Effector memory CD8-positive, alpha-beta T cell (primary cell): Measurements from ENCODE around the gene ERVW-1.
"Not testable (repeated sequence)": the region's sequence is repeated elsewhere in the genome, so short reads cannot be mapped to it uniquely, and the experiment has no call there.

Experiments used
- ATAC-seq: fragments of 150-1000 bp; cut with Tn5 transposase; replicated peaks from 2 replicates; pipeline ENCODE4 v1.10.0; 2021; ENCODE audit warnings: mild to moderate bottlenecking, moderate library complexity
- DNase-seq, 3 experiments: peaks; one replicate each; pipeline ENCODE4 v3.0.0; 2021
- H3K27ac Mint-ChIP-seq, 2 donors: one replicate each; pipeline ENCODE4 v1.8.0; 2022; ENCODE audit warnings: mild to moderate bottlenecking in 2 of 2, mixed read lengths in 2 of 2, moderate library complexity in 2 of 2
- H3K27me3 Mint-ChIP-seq, 2 donors: one replicate each; pipeline ENCODE4 v1.8.0; 2022; ENCODE audit warnings: mixed read lengths in 2 of 2
- H3K36me3 Mint-ChIP-seq: one replicate; pipeline ENCODE4 v1.8.0; 2022; ENCODE audit warnings: mild to moderate bottlenecking, moderate library complexity, mixed read lengths; ENCODE audit not compliant: insufficient read depth
- H3K4me1 Mint-ChIP-seq, 2 donors: one replicate each; pipeline ENCODE4 v1.8.0; 2022; ENCODE audit warnings: low read depth in 2 of 2, mixed read lengths in 2 of 2
- H3K4me3 Mint-ChIP-seq, 2 donors: one replicate each; pipeline ENCODE4 v1.8.0; 2022; ENCODE audit warnings: mild to moderate bottlenecking in 2 of 2, mixed read lengths in 2 of 2, moderate library complexity in 2 of 2
- H3K9me3 Mint-ChIP-seq, 2 donors: one replicate each; pipeline ENCODE4 v1.8.0; 2022; ENCODE audit warnings: mixed read lengths in 2 of 2
- total RNA-seq, 9 experiments: gene quantifications; one replicate each; lab custom pipeline; 2026; lab: John Stamatoyannopoulos, UW

ERVW-1 gene
- total RNA-seq: 0 to 0.21 (median 0) reads per million in 9 experiments

DNA sequence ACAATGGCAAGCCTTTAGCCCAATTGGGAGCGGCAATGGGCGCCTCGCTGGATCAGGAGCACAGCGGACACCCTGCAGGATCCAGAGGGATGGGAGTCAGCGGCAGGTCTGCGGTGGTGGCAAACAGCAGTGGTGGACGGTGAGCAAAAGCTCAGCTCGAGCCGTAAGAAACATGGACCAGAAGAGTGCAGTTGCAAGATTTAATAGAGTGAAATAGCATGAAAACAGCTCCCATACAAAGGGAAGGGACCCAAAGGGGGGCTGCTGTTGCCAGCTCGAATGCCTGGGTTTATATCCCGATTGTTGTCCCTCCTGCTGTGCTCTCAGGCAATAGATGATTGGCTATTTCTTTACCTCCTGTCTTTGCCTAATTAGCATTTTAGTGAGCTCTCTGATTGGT, at the start of gene ERVW-1:
Gene ERVW-1 (minus strand): TSS at position 266 of the 400 bp plus-strand sequence. CDS start 7,565 bp downstream, outside the sequence.
- not testable (repeated sequence) for H3K9me3 Mint-ChIP-seq, H3K4me3 Mint-ChIP-seq, H3K27me3 Mint-ChIP-seq, H3K4me1 Mint-ChIP-seq, H3K36me3 Mint-ChIP-seq, DNase-seq, ATAC-seq
- H3K27ac Mint-ChIP-seq: peak within 1 kb of the TSS in 1 of 2 donors; percentile 65

DNA sequence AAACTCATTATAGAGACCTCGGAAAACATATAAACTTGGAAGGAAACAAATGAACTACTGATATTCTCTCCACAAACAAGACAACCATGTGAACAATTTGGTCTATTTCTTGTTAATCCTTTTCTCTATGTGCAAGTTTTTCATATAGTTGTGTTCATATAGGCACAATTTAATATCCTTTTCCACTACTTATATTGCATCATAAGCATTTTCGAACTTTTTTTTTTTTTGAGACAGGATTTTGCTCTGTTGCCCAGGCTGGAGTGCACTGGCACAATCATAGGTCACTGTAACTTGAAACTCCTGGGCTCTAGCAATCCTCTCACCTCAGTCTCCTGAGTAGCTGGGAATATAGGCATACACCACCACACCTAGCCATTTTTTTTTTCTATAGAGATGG, 45.4 kb upstream of the ERVW-1 start:
- H3K36me3 Mint-ChIP-seq: peaks cover 15% of the 10 kb centered on the region
- ATAC-seq (no peak), DNase-seq (no peak)
- H3K4me1 Mint-ChIP-seq: peaks cover 12 to 22% of the 10 kb centered on the region in 2 donors
- no peaks in the 10 kb centered on the region for H3K27me3 Mint-ChIP-seq
- no peak overlapping the region for H3K27ac Mint-ChIP-seq
- no peaks in the 10 kb centered on the region for H3K9me3 Mint-ChIP-seq
- H3K4me3 Mint-ChIP-seq: no peak overlapping the region

GRCh38 chr7:92520024-92520423, 42.3 kb upstream of the ERVW-1 start:
- H3K9me3 Mint-ChIP-seq: no peaks in the 10 kb centered on the region
- no peak for DNase-seq
- H3K4me3 Mint-ChIP-seq: no peak overlapping the region
- H3K4me1 Mint-ChIP-seq: peaks cover 0 to 4% of the 10 kb centered on the region in 2 donors
- peaks cover 22% of the 10 kb centered on the region for H3K36me3 Mint-ChIP-seq
- peak overlapping the region in 1 of 2 donors; percentile 49 for H3K27ac Mint-ChIP-seq
- no peak for ATAC-seq
- no peaks in the 10 kb centered on the region for H3K27me3 Mint-ChIP-seq

DNA sequence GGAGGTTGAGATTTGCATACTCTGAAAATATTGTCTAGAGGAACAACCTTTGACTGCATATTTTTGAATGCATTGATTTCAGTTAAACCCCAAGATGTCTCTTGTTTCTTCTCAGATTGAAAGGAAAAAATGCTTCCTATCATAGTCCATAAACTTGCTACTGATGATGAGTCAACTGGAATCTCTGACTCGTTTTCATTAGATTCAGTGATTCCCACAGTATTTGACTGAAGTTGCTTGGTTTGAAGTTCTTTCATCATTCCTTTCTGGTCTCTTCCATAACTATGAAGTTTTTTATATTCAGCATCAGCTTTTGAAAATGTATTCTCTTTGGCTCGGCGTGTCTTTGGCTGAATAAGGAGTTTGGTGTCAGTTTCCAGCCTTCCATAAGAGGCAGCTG, 39.9 kb upstream of the ERVW-1 start:
- Mint-ChIP-seq H3K4me3 (no peak overlapping the region), H3K36me3 (peaks cover 33% of the 10 kb centered on the region), H3K4me1 (peaks cover 0 to 4% of the 10 kb centered on the region in 2 donors), H3K9me3 (no peaks in the 10 kb centered on the region), H3K27ac (peak overlapping the region in 1 of 2 donors; percentile 67), H3K27me3 (no peaks in the 10 kb centered on the region)
- DNase-seq (no peak), ATAC-seq (no peak)

GRCh38 chr7:92513167-92513902, 35.6 kb upstream of the ERVW-1 start:
- Mint-ChIP-seq H3K9me3 (no peaks in the 10 kb centered on the region), H3K36me3 (peaks cover 39% of the 10 kb centered on the region), H3K27me3 (no peaks in the 10 kb centered on the region), H3K4me3 (no peak overlapping the region), H3K27ac (no peak overlapping the region), H3K4me1 (peaks cover 0 to 4% of the 10 kb centered on the region in 2 donors)
- ATAC-seq (no peak), DNase-seq (no peak)

DNA sequence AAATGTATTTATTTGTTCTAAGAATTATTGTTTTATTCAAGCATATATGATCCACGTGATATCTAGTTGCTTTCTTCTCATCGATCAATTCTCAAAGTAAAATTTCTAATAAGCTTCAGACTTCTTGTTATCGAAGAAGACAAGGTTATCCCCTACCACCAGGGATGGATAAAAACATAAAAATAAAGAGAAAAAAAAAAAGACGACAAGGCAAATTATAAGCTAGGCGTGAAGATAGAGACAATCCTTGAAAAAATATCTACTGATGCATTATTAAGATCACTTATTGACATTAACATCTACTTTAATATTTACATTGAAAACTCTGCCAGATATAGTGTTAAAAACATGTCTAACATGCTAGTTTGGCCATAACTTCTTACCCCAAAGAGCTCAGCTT, 31.2 kb upstream of the ERVW-1 start:
- Mint-ChIP-seq H3K27ac (no peak overlapping the region), H3K4me3 (no peak overlapping the region), H3K9me3 (no peaks in the 10 kb centered on the region), H3K27me3 (no peaks in the 10 kb centered on the region), H3K36me3 (peaks cover 43% of the 10 kb centered on the region), H3K4me1 (no peaks in the 10 kb centered on the region)
- DNase-seq (no peak), ATAC-seq (no peak)

- Mint-ChIP-seq H3K4me3 (no peak overlapping the region), H3K4me1 (no peaks in the 10 kb centered on the region), H3K27me3 (no peaks in the 10 kb centered on the region), H3K27ac (no peak overlapping the region), H3K9me3 (no peaks in the 10 kb centered on the region), H3K36me3 (peaks cover 38% of the 10 kb centered on the region)
- ATAC-seq: no peak
- no peak for DNase-seq
Measured at GRCh38 chr7:92506363-92506762, 28.6 kb upstream of the ERVW-1 start.

DNA sequence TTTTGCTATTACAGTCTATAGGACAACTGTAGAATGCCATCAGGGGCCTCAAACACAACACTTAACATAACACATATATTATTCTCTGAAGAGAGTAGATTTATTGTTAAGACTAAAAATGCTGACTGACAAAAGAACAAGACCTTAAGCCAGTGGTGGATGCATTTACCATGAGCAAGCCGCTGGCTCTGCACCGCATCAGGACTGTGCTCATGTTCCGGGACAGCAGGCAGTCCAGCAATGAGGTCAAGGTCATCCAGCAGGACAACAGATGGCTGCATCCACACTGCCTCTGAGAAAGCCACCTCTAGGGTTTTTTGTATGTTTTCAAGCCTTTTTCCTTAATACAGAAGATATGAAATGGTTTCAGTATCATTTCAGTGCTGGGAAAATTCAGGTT, 26.8 kb upstream of the ERVW-1 start:
- no peaks in the 10 kb centered on the region for H3K27me3 Mint-ChIP-seq
- H3K27ac Mint-ChIP-seq: peak overlapping the region in 1 of 2 donors; percentile 12
- no peak overlapping the region for H3K4me3 Mint-ChIP-seq
- peaks cover 31% of the 10 kb centered on the region for H3K36me3 Mint-ChIP-seq
- H3K9me3 Mint-ChIP-seq: no peaks in the 10 kb centered on the region
- DNase-seq (no peak), ATAC-seq (no peak)
- H3K4me1 Mint-ChIP-seq: no peaks in the 10 kb centered on the region

DNA sequence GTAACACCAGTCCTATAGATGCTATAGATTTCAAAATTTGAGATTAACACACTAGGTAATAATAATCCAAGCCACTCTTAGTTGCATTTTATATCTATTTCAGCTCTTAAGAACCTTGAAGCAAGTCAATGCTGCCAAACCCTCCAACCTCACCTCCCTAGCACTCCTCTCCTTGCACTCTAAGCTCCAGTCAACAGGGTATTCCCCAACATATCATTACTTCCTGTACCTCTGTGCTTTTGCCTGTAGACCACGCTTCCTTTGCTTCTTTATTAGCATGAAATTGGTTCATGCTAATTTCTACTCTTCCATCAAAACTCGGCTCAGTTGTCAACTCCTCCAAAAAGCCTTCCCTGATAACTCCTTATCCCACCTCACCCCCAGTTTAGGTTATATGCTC, 26.0 kb upstream of the ERVW-1 start:
- DNase-seq (no peak), ATAC-seq (no peak)
- Mint-ChIP-seq H3K27me3 (no peaks in the 10 kb centered on the region), H3K4me1 (no peaks in the 10 kb centered on the region), H3K36me3 (peaks cover 36% of the 10 kb centered on the region), H3K9me3 (no peaks in the 10 kb centered on the region), H3K4me3 (no peak overlapping the region), H3K27ac (peak overlapping the region in 1 of 2 donors; percentile 12)

GRCh38 chr7:92498557-92498956, 20.8 kb upstream of the ERVW-1 start:
- no peak for DNase-seq
- no peak for ATAC-seq
- Mint-ChIP-seq H3K36me3 (peaks cover 34% of the 10 kb centered on the region), H3K4me1 (no peaks in the 10 kb centered on the region), H3K27ac (no peak overlapping the region), H3K27me3 (no peaks in the 10 kb centered on the region), H3K9me3 (no peaks in the 10 kb centered on the region), H3K4me3 (no peak overlapping the region)

DNA sequence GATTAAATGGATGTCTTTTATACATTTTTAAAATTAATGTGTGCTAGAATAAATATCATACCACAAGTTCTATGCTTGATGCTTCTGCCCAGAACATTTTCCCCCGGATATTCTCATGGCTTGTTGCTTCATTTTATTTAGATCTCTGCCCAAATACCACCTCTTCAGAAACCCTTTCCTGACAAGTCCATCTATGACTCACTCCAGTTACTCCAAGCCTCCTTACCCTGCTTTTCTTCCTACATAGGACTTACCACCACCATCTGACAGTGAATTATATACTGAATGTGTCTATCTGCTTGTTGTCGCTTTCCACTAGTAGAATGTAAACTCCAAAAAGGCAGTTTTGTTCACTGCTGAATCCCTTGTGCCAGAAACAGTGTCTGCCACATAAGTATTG, 19.1 kb upstream of the ERVW-1 start:
- Mint-ChIP-seq H3K4me3 (no peak overlapping the region), H3K36me3 (peaks cover 50% of the 10 kb centered on the region), H3K4me1 (no peaks in the 10 kb centered on the region), H3K27ac (no peak overlapping the region), H3K27me3 (no peaks in the 10 kb centered on the region), H3K9me3 (no peaks in the 10 kb centered on the region)
- no peak for ATAC-seq
- no peak for DNase-seq

DNA sequence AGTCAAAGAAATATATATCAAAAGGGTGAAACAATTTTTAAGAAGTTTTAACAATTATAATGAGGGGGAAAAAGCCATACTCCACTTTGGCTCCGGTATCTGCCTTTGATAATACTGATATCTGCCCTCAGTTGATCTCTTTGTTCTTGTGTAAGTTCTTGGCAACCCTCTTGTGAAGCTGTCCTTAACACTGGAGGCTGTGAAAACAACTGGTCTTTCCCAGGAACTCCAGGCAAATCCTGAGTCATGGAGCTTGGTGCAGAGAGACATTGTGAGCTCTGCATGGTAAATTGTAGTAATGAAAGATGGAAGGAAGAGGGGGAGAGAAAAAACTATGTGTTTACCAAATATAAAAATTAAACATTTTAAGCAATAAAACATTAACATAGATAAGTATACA, 11.9 kb upstream of the ERVW-1 start:
- no peaks in the 10 kb centered on the region for H3K4me1 Mint-ChIP-seq
- DNase-seq (no peak), ATAC-seq (no peak)
- H3K9me3 Mint-ChIP-seq: no peaks in the 10 kb centered on the region
- H3K27ac Mint-ChIP-seq: peak overlapping the region in 1 of 2 donors; percentile 16
- H3K36me3 Mint-ChIP-seq: peaks cover 69% of the 10 kb centered on the region
- H3K27me3 Mint-ChIP-seq: no peaks in the 10 kb centered on the region
- no peak overlapping the region for H3K4me3 Mint-ChIP-seq

- H3K36me3 Mint-ChIP-seq: peaks cover 57% of the 10 kb centered on the region
- no peaks in the 10 kb centered on the region for H3K4me1 Mint-ChIP-seq
- ATAC-seq: no peak
Measured at GRCh38 chr7:92487804-92488203, 10.1 kb upstream of the ERVW-1 start.

GRCh38 chr7:92485974-92486373, 8.2 kb upstream of the ERVW-1 start:
- H3K36me3 Mint-ChIP-seq: peaks cover 42% of the 10 kb centered on the region
- no peaks in the 10 kb centered on the region for H3K27me3 Mint-ChIP-seq
- H3K4me1 Mint-ChIP-seq: no peaks in the 10 kb centered on the region
- no peak overlapping the region for H3K27ac Mint-ChIP-seq
- DNase-seq (no peak), ATAC-seq (no peak)
- H3K9me3 Mint-ChIP-seq: no peaks in the 10 kb centered on the region
- H3K4me3 Mint-ChIP-seq: no peak overlapping the region

More at GRCh38 chr7:92487804-92488203, 10.1 kb upstream of the ERVW-1 start:
- no peak overlapping the region for H3K27ac Mint-ChIP-seq
- H3K4me3 Mint-ChIP-seq: no peak overlapping the region
- H3K27me3 Mint-ChIP-seq: no peaks in the 10 kb centered on the region
- no peaks in the 10 kb centered on the region for H3K9me3 Mint-ChIP-seq
- no peak for DNase-seq
